Liver (tissue), 9 donors: Measurements from ENCODE around the gene PCDHA13. TPM values are rescaled to one million over a fixed set of nuclear protein-coding genes. Genes with fewer than 3 reads are reported as not detected.

Source experiments
- DNase-seq: peaks from one replicate; pipeline ENCODE4 v3.0.0-alpha.2; 2017; ENCODE audit warnings: low spot score
- H3K27ac ChIP-seq, 2 donors: one replicate each; pipeline ENCODE4 v1.7.0; 2013; ENCODE audit warnings: inconsistent platforms in 2 of 2, low read length in 2 of 2, control low read depth in 1 of 2, low read depth in 1 of 2, mild to moderate bottlenecking in 1 of 2
- H3K27me3 ChIP-seq, 4 donors: one replicate each; pipeline versions ENCODE4 v1.6.1 to v1.7.0; 2013; ENCODE audit warnings: low read length in 3 of 4, inconsistent platforms in 1 of 4, mild to moderate bottlenecking in 1 of 4, moderate library complexity in 1 of 4; ENCODE audit not compliant: control insufficient read depth in 4 of 4, insufficient read depth in 4 of 4
- H3K36me3 ChIP-seq, 4 donors: one replicate each; pipeline versions ENCODE4 v1.6.1 to v1.7.0; 2013; ENCODE audit warnings: low read length in 3 of 4, mild to moderate bottlenecking in 3 of 4, low read depth in 1 of 4, moderate library complexity in 1 of 4; ENCODE audit not compliant: control insufficient read depth in 4 of 4, insufficient read depth in 3 of 4
- H3K4me1 ChIP-seq, 4 donors: one replicate each; pipeline versions ENCODE4 v1.6.1 to v1.7.0; 2013; ENCODE audit warnings: low read length in 3 of 4, mild to moderate bottlenecking in 3 of 4, moderate library complexity in 1 of 4; ENCODE audit not compliant: control insufficient read depth in 4 of 4, insufficient read depth in 4 of 4
- H3K4me3 ChIP-seq, 3 donors: one replicate each; pipeline versions ENCODE4 v1.6.1 to v1.7.0; 2013; ENCODE audit warnings: low read length in 3 of 3, control low read depth in 1 of 3, low read depth in 1 of 3, mild to moderate bottlenecking in 1 of 3
- H3K9ac ChIP-seq, 2 donors: one replicate each; pipeline ENCODE4 v1.7.0; 2013; ENCODE audit warnings: low read length in 2 of 2, mild to moderate bottlenecking in 2 of 2, moderate library complexity in 2 of 2, control low read depth in 1 of 2, low read depth in 1 of 2
- H3K9me3 ChIP-seq, 4 donors: one replicate each; pipeline versions ENCODE4 v1.6.1 to v1.7.0; 2013; ENCODE audit warnings: low read length in 3 of 4; ENCODE audit not compliant: control insufficient read depth in 4 of 4
- ATF3 ChIP-seq: IDR thresholded peaks from 2 replicates; pipeline ENCODE4 v1.6.1; 2016; ENCODE audit warnings: antibody characterized with exemption
- CTCF ChIP-seq: fragments of 150-350 bp; IDR thresholded peaks from 2 replicates; pipeline ENCODE4 v1.5.1; 2017; ENCODE audit warnings: improper control_type of control experiment, low read depth, low read length; ENCODE audit not compliant: missing input control
- EGR1 ChIP-seq, 2 donors: IDR thresholded peaks; 2 replicates each; pipeline ENCODE4 v1.6.1; 2016 to 2018; ENCODE audit warnings: antibody characterized with exemption in 2 of 2, low read depth in 2 of 2
- FOXA1 ChIP-seq: IDR thresholded peaks from 2 replicates; pipeline ENCODE4 v1.6.1; 2016; ENCODE audit warnings: antibody characterized with exemption
- FOXA2 ChIP-seq: IDR thresholded peaks from 2 replicates; pipeline ENCODE4 v1.6.1; 2016; ENCODE audit warnings: antibody characterized with exemption
- GABPA ChIP-seq, 2 donors: IDR thresholded peaks in 1 of 2; conservative IDR thresholded peaks in 1 of 2; 2 replicates each; pipeline ENCODE4 v1.6.1; 2016; ENCODE audit warnings: antibody characterized with exemption in 2 of 2, mild to moderate bottlenecking in 1 of 2, moderate library complexity in 1 of 2
- HNF4A ChIP-seq, 2 donors: conservative IDR thresholded peaks; 2 replicates each; pipeline ENCODE4 v1.6.1; 2016; ENCODE audit warnings: antibody characterized with exemption in 2 of 2, mild to moderate bottlenecking in 2 of 2
- JUND ChIP-seq, 2 donors: IDR thresholded peaks; 2 replicates each; pipeline ENCODE4 v1.6.1; 2016; ENCODE audit warnings: antibody characterized with exemption in 2 of 2
- MAX ChIP-seq: IDR thresholded peaks from 2 replicates; pipeline ENCODE4 v1.6.1; 2016; ENCODE audit warnings: antibody characterized with exemption
- NR2F2 ChIP-seq: IDR thresholded peaks from 2 replicates; pipeline ENCODE4 v1.6.1; 2016; ENCODE audit warnings: antibody characterized with exemption
- RAD21 ChIP-seq, 2 donors: IDR thresholded peaks; 2 replicates each; pipeline ENCODE4 v1.6.1; 2016; ENCODE audit warnings: antibody characterized with exemption in 2 of 2, mild to moderate bottlenecking in 2 of 2
- REST ChIP-seq: IDR thresholded peaks from 2 replicates; pipeline ENCODE4 v1.6.1; 2016; ENCODE audit warnings: antibody characterized with exemption, mild to moderate bottlenecking
- SP1 ChIP-seq: IDR thresholded peaks from 2 replicates; pipeline ENCODE4 v1.6.1; 2018; ENCODE audit warnings: antibody characterized with exemption, mild to moderate bottlenecking
- TAF1 ChIP-seq: conservative IDR thresholded peaks from 2 replicates; pipeline ENCODE4 v1.6.1; 2016; ENCODE audit warnings: antibody characterized with exemption, mild to moderate bottlenecking
- YY1 ChIP-seq: IDR thresholded peaks from 2 replicates; pipeline ENCODE4 v1.6.1; 2016; ENCODE audit warnings: antibody characterized with exemption, mild to moderate bottlenecking
- ZBTB33 ChIP-seq: IDR thresholded peaks from 2 replicates; pipeline ENCODE4 v1.6.1; 2016; ENCODE audit warnings: antibody characterized with exemption
- WGBS: extraction: QIAGEN DNeasy Blood & Tissue Kit; methylation state at CpG from one replicate; pipeline ENCODE4 v1.1.7; 2013; 5-methylcytosine and 5-hydroxymethylcytosine counted together
- polyA plus RNA-seq, 2 donors: library from polyadenylated mRNA; stranded (reverse) in 1 of 2; unstranded in 1 of 2; fragments of 200-250 nt in 1 of 2; fragments of >200 nt in 1 of 2; fragmentation: Nextera tagmentation in 1 of 2; extraction: Ambion mirVana in 1 of 2; gene quantifications; one replicate each; pipeline versions ENCODE4 v1.2.1 to v1.2.3, GENCODE V29; 2013 to 2015
- total RNA-seq, 2 donors: library from RNA; depleted of rRNA; stranded (reverse); fragments of >200 nt; gene quantifications; one replicate each; pipeline ENCODE4 v1.2.3, GENCODE V29; 2014
- donor health status: healthy.
- donor health status: healthy.
- donor health status: healthy.
- donor health status: healthy.
- donor health status: healthy.

PCDHA13 gene
- total and polyA plus RNA-seq, 4 donors, result 0.03 to 0.17 (median 0.07) TPM; not detected in 1

DNA sequence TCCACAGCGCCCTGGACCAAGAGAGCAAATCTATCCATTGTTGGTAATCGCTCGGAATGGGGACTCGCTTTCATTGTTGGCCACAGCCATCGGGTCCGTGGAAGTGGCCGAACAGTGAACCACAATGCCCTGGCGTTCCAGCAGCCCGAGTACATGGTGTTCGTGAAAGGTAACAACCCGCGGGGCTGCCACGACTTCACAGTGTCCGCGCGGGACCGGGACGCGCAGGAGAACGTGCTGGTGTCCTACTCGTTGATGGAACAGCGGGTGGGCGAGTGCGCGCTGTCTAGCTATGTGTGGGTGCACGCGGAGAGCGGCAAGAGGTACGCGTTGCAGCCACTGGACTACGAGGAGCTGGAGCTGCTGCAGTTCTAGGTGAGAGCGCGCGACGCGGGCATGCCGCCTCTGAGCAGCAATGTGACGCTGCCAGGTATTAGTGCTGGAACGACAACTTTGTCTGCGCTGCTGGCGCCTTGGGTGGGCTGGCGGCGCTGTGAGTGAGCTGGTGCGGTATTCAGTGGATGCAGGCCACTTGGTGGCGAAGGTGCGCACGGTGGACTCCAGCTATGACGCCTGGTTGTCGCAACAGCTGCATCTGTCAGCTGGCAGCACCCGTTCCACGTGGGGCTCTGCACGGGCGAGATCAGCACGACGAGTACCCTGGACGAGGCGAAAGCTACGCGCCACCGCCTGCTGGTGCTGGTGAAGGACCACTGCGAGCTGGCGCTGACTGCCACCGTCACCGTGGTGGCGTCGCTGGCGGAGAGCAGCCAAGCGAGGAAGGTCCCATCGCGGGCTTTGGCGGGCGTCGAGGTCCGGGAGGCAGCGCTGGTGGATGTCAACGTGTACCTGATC, 19.3 kb upstream of the PCDHA13 start:
- H3K9me3 ChIP-seq, result peaks cover 9 to 29% (median 26%) of the 10 kb centered on the region in 4 donors
- no peak for TF ChIP-seq ZBTB33
- no peak for TF ChIP-seq GABPA (IDR thresholded peaks at IDR 0.05 in 1 of 2, conservative IDR thresholded peaks at IDR 0.05 in 1 of 2)
- TF ChIP-seq REST, result no peak
- no peak for TF ChIP-seq EGR1 (IDR thresholded peaks at IDR 0.05; ENCODE audit: low read depth in 2 of 2)
- TF ChIP-seq MAX, result no peak
- no peak for TF ChIP-seq SP1
- no peak for TF ChIP-seq CTCF
- TF ChIP-seq HNF4A (conservative IDR thresholded peaks at IDR 0.05), result no peak
- TF ChIP-seq FOXA2, result no peak
- no peak for TF ChIP-seq TAF1
- no peak for TF ChIP-seq YY1
- TF ChIP-seq NR2F2, result no peak
- no peak for TF ChIP-seq FOXA1
- TF ChIP-seq JUND (IDR thresholded peaks at IDR 0.05), result no peak
- no peak for TF ChIP-seq ATF3
- no peak for TF ChIP-seq RAD21 (IDR thresholded peaks at IDR 0.05)
- H3K4me1 ChIP-seq, result no peaks in the 10 kb centered on the region
- no peak for DNase-seq
- no peak overlapping the region for H3K27ac ChIP-seq
- no peak overlapping the region for H3K9ac ChIP-seq
- 38% methylated on average over 76 of the region's 76 CpGs for WGBS
- H3K36me3 ChIP-seq, result peaks cover 0 to 4% (median 0%) of the 10 kb centered on the region in 4 donors
- H3K27me3 ChIP-seq, result peaks cover 0 to 8% (median 6%) of the 10 kb centered on the region in 4 donors
- peak overlapping the region in 1 of 3 donors; percentile 24 for H3K4me3 ChIP-seq
